ENCODE measurements around the gene RSBN1L.
"Not testable (repeated sequence)": the region's sequence is repeated elsewhere in the genome, so short reads cannot be mapped to it uniquely, and the experiment has no call there.

Gene RSBN1L

GRCh38 chr7:77690289-77690688, 6.0 kb upstream of the RSBN1L start:
- no peak for DNase-seq

GRCh38 chr7:77691892-77692491, 4.3 kb upstream of the RSBN1L start:
- DNase-seq, result no peak

DNA sequence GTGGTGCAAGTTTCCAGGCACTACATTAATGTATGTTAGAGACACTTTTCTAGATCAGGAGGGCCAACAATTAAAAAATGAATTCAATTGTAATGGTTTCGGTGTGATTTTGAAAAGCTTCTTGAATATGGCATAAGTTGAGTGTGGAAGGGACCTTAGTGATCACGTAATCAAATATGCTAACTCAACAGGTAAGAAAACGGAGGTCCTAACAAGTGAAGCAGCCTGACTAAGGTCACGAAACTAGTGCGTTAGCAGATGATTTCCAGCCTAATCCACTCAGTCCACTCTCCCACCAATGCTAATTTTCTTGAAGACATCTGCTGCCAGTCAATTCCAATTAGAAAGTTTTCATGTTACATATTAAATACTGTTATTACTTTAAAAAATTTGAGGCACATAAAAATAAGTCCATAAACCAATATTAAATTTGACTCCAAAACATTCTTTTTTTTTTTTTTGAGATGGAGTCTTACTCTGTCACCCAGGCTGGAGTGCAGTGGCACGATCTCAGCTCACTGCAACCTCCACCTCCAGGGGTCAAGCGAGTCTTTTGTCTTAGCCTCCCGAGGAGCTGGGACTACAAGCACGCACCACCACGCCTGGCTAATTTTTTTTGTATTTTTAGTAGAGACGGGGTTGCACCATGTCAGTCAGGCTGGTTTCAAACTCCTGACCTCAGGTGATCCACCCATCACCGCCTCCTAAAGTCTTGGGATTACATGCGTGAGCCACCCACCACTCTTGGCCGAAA, 2.3 kb upstream of the RSBN1L start:
- no peak for DNase-seq

DNA sequence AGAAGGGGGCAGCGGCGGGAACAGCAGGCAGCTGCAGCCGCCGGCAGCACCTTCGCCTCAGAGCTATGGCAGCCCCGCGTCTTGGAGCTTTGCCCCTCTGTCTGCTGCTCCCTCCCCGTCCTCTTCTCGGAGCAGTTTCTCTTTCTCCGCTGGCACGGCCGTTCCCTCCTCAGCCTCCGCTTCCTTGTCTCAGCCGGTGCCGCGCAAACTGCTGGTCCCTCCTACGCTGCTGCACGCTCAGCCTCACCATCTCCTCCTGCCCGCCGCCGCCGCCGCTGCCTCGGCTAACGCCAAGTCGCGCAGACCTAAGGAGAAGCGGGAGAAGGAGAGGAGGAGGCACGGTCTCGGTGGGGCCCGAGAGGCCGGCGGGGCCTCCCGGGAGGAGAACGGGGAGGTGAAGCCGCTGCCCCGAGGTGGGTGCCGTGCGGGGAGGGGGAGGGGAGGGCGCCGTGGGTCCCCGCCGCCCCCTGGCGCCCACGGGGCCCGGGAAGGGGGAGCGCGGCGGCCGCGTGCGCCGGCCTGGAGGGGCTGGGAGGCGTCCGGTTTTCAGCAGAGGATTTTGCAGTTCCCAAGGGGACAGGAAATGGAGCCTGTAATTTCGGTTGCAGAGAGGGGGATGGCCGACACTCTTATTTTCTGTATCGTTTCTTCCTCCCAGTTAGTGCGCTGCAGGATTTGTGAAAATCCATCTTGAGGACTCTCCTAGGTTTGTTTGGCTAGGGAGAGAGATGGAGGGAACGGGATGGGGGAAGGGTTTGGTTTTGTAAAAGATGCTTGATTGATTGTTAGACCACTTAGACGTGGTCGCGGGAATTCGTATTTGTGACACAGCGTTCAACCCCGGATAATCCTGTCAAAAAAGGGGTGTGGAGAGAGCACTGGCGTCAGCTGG, 630 bp downstream of the RSBN1L start:
- DNase-seq, result no peak

DNA sequence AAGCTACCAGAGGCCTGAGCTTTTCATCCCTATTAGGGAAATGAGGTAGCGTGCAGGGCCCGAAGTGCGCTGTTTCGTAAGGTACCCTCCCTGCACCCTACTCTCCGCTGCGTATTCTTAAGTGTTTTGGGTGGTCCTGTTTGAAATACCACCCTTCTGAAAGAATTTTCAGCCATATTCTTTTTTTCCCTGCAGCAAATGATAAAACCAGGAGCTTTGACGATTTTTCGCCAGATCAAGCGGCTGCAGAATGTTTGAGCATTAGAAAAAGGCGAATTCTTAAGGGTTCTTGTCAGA, 1.2 kb downstream of the RSBN1L start:
- DNase-seq, result no peak

DNA sequence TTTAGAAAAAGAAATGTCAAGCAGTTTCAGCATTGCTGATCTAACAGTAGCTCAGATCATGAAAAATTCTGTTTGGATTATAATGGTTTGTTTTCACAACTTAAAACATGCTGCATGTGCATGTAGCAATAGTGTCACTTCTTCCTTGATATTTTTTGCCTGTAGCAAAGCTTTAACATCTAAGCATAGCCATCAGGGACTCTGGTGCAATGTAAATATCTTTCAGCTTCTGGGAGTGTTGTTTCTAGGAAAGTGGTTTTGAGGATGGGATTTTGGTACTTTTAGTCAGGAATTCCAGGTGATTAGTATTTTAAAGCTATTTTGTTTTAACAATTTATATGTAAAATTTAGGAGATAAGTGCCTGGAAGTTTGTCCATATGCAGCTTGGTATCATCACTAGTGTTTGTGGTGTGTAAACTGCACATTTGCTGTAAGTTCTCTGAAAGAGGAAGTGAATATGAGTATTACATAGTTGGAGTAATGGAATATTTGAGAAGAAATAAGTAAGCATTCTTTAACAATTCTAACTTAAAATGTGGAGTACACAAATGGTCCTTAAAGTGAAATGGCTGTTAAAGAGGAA, 1.9 kb downstream of the RSBN1L start:
- DNase-seq, result no peak

DNA sequence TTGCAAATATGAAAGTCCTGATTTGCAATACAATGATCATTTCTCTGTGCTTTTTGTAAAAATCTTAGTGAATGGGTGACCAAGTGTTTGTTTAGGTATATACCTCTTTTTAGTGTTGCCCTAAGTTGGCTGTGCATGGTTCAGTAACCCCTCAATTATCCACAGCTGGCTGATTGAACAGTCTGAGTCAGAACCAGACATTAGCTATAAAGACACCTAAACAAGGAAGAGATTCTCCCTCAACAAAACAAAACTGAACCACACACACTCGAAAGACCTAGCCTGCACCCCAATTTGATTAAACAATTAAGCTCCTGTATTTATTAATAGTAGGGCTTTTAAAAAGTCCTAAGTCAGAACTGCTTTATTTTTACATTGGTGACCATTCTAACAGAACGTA, 2.8 kb downstream of the RSBN1L start:
- no peak for DNase-seq

DNA sequence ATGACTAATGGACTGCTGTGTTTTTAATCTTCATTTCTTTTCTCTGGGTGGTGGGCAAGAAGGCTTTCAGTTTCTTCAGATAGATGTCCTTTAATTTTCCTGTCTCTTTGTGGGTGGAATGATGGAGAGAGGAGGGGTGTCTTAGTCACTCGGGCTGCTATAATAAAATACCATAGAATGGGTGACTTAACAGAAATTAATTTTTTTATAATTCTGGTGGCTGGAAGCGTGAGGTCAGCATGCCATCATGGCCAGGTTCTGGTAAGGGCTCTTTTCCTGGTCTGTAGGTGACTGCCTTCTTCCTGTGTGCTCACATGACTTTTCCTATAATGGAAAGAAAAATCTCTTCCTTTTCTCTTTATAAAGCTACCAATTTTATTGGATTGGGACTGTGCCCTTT, 6.3 kb downstream of the RSBN1L start:
- no peak for DNase-seq

DNA sequence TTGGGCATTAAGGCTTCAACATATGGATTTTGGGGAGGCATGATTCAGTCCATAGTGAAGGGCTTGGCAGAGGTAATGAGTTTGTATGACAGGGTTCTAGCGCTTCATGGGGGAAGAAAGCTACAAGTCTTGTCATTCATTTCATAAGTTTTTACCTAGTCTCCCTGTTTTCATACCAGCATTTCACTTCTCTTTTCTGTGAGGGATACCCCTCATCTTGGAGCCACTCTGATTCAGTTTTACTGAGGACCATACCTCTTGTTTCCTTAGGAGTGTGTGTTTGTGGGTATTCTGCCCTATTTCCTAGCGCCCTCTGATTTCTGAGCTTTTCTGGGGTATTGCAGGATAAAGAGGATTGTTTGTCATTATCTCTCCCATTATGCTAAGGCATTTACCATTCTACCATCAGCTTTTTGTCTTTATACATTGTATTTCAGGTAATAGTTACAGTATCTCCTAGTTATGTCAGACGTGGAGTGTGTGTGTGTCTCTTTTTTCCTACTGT, 6.8 kb downstream of the RSBN1L start:
- no peak for DNase-seq

- not testable (repeated sequence) for DNase-seq
These were observed 7.4 kb downstream of the RSBN1L start for GRCh38 chr7:77703669-77704068.

GRCh38 chr7:77707504-77707992, 11.3 kb downstream of the RSBN1L start:
- no peak for DNase-seq

DNA sequence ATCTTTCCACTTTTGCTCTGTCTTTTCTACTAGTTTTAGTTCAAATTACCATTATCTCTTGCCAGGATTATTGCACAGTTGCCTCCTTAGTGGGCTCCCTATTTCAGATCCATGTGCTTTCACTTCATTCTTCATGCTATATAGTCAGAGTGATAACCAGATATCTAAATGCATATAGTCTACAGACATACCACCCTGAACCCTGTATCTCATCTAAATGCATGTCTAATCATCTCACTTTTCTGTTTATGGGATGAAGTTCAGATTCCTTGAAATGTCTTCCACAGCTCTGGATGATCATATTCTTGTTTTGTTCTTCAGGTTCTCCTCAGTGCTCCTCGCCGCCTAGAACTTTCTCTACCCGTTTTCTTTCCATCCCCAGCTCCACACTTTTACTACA, 13.8 kb downstream of the RSBN1L start:
- DNase-seq, result no peak

DNA sequence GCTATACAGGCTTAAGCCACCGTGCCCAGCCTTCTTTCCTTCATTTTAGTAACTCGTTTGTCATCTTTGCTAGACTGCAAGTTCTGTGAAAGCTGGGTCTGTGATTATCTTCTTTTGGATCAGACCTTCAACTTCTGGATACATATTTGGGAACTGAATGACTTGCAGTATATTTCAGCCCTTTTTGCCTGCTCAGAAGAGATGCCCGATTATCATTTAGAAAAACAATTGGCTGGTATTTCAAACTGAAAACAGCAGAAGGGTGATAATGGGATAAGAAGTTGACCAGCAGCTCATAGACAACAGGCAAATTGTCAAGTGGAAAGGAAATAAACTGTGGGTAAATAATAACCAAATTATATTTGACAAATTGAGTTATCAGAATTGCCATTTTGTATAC, 14.6 kb downstream of the RSBN1L start:
- DNase-seq, result no peak

GRCh38 chr7:77714195-77714594, 17.9 kb downstream of the RSBN1L start:
- DNase-seq, result no peak

- not testable (repeated sequence) for DNase-seq
These were observed 18.7 kb downstream of the RSBN1L start for GRCh38 chr7:77714931-77715330.

GRCh38 chr7:77716804-77717203, 20.5 kb downstream of the RSBN1L start:
- no peak for DNase-seq

GRCh38 chr7:77717566-77717965, 21.3 kb downstream of the RSBN1L start:
- DNase-seq, result not testable (repeated sequence)

- DNase-seq, result no peak
These were observed 31.3 kb downstream of the RSBN1L start for GRCh38 chr7:77727527-77727926.

DNA sequence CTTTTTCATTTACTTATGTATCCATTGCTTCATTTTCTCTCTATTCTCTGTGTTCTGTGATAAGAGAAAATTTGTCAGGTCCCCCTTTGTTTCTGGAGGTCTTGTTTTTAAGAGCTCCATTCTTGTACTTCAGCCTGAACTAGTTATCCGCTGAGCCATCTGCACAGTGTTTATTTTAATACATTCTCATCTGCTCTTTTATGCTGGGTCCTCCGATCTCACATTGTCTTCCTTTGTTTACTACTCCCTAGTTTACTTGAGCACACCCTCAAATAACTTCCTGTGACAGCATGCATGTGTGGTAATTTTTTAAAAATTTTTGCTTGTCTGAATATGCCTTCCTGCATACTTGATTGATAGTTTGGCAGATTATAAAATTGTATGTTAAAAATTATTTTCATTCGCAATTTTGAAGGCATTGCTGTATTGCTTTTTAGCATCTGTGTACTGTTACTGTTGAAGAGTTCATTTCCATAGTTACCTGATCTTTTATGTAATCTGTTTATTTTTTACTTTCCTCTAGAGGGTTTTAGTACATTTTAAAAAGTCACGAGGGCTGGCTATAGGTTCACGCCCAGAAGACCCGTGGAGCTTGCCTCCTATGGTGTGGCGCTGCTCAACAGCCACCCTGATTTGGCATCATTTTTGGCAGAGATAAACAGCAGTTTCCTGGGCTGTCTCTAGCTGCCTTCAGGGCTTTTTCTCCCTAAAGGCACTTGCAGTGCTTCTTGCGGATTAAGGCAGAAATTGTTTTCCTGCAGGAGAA, 31.9 kb downstream of the RSBN1L start:
- DNase-seq, result no peak

DNA sequence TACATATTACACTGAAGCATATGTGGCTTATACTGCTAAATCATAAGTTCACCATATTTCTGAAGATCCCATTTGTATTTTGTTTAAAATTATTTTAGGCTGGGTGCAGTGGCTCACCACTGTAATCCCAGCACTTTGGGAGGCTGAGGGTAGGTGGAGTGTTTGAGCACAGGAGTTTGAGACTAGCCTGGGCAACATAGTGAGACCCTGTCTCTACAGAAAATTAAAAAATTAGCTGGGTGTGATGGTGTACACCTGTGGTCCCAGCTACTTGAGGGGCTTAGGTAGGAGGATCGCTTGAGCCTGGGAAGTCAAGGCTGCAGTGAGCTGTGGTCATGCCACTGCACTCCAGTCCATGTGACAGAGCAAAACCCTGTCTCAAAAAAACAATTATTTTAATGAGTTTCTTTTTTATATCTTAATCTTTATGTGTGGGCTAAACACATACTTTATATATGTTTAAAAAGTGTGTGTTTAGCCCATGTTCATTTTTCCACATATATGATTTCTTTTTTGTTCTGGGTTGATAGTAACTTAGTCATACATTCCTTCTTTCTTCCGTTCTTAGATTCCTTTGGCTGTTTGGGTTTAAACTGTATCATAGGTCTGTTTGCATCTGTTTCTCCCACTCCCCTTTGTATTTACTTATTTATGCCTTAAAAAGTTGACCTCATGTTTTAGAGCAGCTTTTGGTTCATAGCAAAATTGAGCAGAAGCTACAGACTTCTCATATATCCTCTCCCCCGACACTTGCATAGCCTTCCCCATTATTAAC, 33.5 kb downstream of the RSBN1L start:
- no peak for DNase-seq

DNA sequence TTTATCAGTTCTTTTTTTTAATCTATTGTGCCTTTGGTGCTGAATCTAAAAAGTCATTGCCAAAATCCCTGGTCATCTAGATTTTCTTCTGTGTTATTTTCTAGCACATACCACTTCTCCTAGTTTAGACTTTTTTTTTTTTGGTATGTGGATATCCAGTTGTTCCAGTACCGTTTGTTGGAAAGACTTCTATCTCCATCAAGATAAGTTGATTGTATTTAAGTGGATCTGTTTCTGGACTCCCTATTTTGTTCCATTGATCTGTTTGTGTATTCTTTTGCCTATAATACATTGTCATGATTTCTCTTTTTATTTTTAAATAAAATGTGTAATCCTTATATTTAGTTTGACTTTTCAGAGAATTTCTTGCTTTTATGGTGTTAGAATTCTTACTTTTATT, 35.5 kb downstream of the RSBN1L start:
- DNase-seq, result no peak

Data from cortex of kidney (tissue), 1 donor.